ENCODE measurements around the gene LDHAL6A.

DNA sequence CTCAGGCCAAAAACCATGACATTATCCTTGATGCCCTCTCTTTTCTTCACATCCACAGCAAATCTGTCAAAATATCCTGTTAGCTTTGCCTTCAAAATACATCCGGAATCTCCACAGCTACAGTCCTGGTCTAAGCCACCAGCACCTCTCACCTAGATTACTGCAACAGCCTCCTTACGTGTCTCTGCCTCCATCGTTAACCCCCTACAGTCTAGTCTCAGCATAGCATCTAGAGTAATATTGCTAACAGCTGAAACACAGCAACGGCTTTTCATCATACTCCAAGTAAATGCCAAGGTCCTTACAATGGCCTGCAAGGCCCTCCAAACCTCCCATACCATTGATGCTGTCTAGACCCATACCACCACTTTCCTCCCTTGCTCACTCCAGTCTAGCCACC is 66.7 kb downstream of the LDHAL6A start:
- TF ChIP-seq, protein P1, sequence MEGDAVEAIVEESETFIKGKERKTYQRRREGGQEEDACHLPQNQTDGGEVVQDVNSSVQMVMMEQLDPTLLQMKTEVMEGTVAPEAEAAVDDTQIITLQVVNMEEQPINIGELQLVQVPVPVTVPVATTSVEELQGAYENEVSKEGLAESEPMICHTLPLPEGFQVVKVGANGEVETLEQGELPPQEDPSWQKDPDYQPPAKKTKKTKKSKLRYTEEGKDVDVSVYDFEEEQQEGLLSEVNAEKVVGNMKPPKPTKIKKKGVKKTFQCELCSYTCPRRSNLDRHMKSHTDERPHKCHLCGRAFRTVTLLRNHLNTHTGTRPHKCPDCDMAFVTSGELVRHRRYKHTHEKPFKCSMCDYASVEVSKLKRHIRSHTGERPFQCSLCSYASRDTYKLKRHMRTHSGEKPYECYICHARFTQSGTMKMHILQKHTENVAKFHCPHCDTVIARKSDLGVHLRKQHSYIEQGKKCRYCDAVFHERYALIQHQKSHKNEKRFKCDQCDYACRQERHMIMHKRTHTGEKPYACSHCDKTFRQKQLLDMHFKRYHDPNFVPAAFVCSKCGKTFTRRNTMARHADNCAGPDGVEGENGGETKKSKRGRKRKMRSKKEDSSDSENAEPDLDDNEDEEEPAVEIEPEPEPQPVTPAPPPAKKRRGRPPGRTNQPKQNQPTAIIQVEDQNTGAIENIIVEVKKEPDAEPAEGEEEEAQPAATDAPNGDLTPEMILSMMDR (conservative IDR thresholded peaks at IDR 0.05; ENCODE audit: low read length), result peak; percentile 47
- TF ChIP-seq EZH2phosphoT487 (IDR thresholded peaks at IDR 0.05; ENCODE audit: borderline replicate concordance), result no peak
